ENCODE measurements around the gene RGS19. TPM values are rescaled to one million over a fixed set of nuclear protein-coding genes. Genes with fewer than 3 reads are reported as not detected.

Gene RGS19
- total RNA-seq, 1 donor from 2014 or later = 2.0 TPM

DNA sequence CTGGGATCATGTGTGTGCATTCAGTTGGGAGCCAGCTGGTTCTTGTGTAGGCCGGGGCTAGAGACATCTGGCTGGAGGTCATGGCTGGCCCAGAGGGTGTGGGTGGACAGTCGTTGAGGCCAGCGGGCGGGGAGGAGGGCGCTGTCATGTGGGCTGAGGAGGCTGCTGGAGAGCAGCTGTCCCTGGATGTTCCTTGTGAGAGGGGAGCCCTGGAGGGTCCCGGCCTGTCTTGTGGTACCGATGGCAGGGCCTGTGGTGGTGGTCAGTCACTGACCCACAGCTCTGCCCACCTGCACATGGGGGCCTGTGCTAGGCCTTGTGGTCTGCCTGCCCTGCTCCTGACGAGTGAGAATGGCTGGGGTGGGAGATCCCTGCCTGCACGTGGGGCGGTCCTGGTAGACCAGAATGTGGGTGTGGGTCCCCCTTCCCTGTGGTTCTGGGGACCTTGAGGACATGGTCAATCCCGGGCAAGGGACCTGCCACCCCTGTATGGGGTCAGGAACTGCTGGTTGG lies 45.3 kb downstream of the RGS19 start:
- H3K27me3 ChIP-seq = peaks cover 30% of the 10 kb centered on the region
- H3K27me3 Mint-ChIP-seq (ENCODE audit: insufficient read depth, low read depth) = peaks cover 18% of the 10 kb centered on the region
- peaks cover 27% of the 10 kb centered on the region for H3K4me1 ChIP-seq
- TF ChIP-seq, protein P1, sequence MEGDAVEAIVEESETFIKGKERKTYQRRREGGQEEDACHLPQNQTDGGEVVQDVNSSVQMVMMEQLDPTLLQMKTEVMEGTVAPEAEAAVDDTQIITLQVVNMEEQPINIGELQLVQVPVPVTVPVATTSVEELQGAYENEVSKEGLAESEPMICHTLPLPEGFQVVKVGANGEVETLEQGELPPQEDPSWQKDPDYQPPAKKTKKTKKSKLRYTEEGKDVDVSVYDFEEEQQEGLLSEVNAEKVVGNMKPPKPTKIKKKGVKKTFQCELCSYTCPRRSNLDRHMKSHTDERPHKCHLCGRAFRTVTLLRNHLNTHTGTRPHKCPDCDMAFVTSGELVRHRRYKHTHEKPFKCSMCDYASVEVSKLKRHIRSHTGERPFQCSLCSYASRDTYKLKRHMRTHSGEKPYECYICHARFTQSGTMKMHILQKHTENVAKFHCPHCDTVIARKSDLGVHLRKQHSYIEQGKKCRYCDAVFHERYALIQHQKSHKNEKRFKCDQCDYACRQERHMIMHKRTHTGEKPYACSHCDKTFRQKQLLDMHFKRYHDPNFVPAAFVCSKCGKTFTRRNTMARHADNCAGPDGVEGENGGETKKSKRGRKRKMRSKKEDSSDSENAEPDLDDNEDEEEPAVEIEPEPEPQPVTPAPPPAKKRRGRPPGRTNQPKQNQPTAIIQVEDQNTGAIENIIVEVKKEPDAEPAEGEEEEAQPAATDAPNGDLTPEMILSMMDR (IDR thresholded peaks at IDR 0.05) = no peak
- TF ChIP-seq EZH2 (IDR thresholded peaks at IDR 0.05) (no peak), EZH2phosphoT487 (IDR thresholded peaks at IDR 0.05) (no peak)
- no peak for DNase-seq (ENCODE audit: low spot score)
- H3K9me3 ChIP-seq (ENCODE audit: low read depth) = no peaks in the 10 kb centered on the region
- H2AFZ ChIP-seq (replicated peaks) = no peak overlapping the region
- peaks cover 9% of the 10 kb centered on the region for H3K36me3 Mint-ChIP-seq
- H3K4me1 Mint-ChIP-seq = peaks cover 12% of the 10 kb centered on the region
- no peaks in the 10 kb centered on the region for H3K79me2 ChIP-seq (ENCODE audit: low read depth)
- H3K9ac ChIP-seq = no peak overlapping the region
- no peak overlapping the region for H3K4me2 ChIP-seq
- peak overlapping the region; percentile 60 for H3K4me3 Mint-ChIP-seq
- H3K36me3 ChIP-seq = no peaks in the 10 kb centered on the region
- no peak overlapping the region for H3K4me3 ChIP-seq
- no peak overlapping the region for H3K27ac ChIP-seq
- H4K20me1 ChIP-seq (ENCODE audit: low read depth) = peaks cover 36% of the 10 kb centered on the region
- H3K9me3 Mint-ChIP-seq = no peaks in the 10 kb centered on the region
- peaks cover 15% of the 10 kb centered on the region for H3F3A ChIP-seq (ENCODE audit: low read depth)
- H3K27ac Mint-ChIP-seq = no peak overlapping the region

DNA sequence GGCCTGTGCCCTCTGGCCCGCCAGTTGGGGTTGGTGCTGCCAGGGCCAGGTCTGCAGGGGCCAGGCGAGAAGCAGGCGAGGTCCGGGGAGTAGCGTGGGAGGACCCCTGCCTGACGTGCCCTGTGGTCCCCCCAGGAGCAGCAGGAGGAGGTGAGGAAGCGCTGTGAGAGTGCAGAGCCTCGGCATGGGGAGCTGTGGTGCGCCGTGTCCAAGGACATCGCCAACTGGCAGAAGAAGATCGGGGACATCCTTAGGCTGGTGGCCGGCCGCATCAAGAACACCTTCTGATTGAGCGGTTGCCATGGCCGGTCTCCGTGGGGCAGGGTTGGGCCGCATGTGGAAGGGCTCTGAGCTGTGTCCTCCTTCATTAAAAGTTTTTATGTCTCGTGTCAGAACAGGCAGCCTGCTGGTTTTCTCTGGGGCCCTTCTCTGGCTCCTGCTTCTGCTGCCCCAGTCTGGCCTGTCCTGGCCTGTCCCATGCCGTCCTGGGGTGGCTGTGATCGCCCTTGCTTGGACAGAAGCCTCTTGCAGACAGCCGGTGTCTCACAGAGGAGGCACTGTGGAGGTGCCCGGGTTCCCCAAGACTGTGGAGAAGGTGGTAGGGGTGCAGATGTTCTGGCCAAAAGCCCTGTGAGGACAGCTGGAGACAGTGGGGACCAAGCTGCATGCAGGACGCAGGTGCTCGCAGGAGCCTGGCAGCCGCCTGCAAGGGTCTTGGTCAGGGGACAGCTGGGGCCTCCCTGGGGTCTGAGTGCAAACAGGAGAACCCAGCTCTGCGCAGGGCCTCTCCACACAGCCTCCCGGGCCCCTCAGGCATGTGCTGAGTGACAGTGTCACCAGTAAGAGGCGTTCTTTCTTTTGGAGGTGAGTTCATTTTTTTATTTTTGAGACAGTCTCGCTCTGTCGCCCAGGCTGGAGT lies 46.4 kb downstream of the RGS19 start:
- Histone ChIP-seq H3K79me2 (ENCODE audit: low read depth) (no peaks in the 10 kb centered on the region), H4K20me1 (ENCODE audit: low read depth) (peaks cover 31% of the 10 kb centered on the region), H3F3A (ENCODE audit: low read depth) (peaks cover 11% of the 10 kb centered on the region), H3K4me3 (no peak overlapping the region), H3K9me3 (ENCODE audit: low read depth) (no peaks in the 10 kb centered on the region), H3K4me2 (no peak overlapping the region), H3K9ac (no peak overlapping the region), H3K27ac (no peak overlapping the region), H3K4me1 (peaks cover 19% of the 10 kb centered on the region), H2AFZ (replicated peaks) (no peak overlapping the region), H3K27me3 (peaks cover 19% of the 10 kb centered on the region), H3K36me3 (no peaks in the 10 kb centered on the region)
- H3K27me3 Mint-ChIP-seq (ENCODE audit: insufficient read depth, low read depth) = peaks cover 18% of the 10 kb centered on the region
- DNase-seq (ENCODE audit: low spot score) = no peak
- H3K36me3 Mint-ChIP-seq = peaks cover 11% of the 10 kb centered on the region
- H3K4me3 Mint-ChIP-seq = no peak overlapping the region
- H3K9me3 Mint-ChIP-seq = no peaks in the 10 kb centered on the region
- no peak overlapping the region for H3K27ac Mint-ChIP-seq
- peaks cover 12% of the 10 kb centered on the region for H3K4me1 Mint-ChIP-seq
- no peak for TF ChIP-seq EZH2 (IDR thresholded peaks at IDR 0.05)
- TF ChIP-seq, protein P1 (IDR thresholded peaks at IDR 0.05) = no peak
- no peak for TF ChIP-seq EZH2phosphoT487 (IDR thresholded peaks at IDR 0.05)

DNA sequence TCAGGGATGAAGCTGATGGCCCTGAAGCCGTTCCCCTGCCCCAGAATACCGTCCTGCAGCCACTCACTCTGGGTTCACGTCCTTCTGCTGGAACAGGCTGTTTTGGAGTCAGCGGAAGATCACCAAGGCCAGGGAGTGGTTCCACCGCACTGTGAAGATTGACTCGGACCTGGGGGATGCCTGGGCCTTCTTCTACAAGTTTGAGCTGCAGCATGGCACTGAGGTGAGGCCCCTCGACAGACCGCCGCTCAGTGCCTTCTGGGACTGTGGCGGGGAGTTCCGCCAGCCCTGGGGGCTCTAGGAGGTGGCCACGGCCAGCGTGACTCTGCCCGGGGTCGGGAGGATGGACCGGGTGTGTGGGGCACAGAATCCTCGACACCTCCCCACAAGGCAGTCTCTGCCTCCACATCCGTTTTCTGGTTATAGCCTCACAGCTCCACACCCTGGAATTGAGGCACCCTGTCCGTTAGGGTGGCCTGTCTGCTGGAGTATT lies 47.5 kb downstream of the RGS19 start:
- H3K36me3 Mint-ChIP-seq = peaks cover 14% of the 10 kb centered on the region

More for the DNA sequence above, 47.5 kb downstream of the RGS19 start:
- peaks cover 8% of the 10 kb centered on the region for H3K27me3 ChIP-seq
- Mint-ChIP-seq H3K4me1 (peaks cover 10% of the 10 kb centered on the region), H3K4me3 (no peak overlapping the region), H3K9me3 (no peaks in the 10 kb centered on the region), H3K27me3 (ENCODE audit: insufficient read depth, low read depth) (peaks cover 10% of the 10 kb centered on the region), H3K27ac (no peak overlapping the region)
- H3K36me3 ChIP-seq = no peaks in the 10 kb centered on the region
- H3K4me3 ChIP-seq = no peak overlapping the region
- TF ChIP-seq EZH2phosphoT487 (IDR thresholded peaks at IDR 0.05) = no peak
- no peak for TF ChIP-seq EZH2 (IDR thresholded peaks at IDR 0.05)
- TF ChIP-seq, protein P1 (IDR thresholded peaks at IDR 0.05) = no peak
- no peak overlapping the region for H3K9ac ChIP-seq
- peaks cover 20% of the 10 kb centered on the region for H4K20me1 ChIP-seq (ENCODE audit: low read depth)
- H3K9me3 ChIP-seq (ENCODE audit: low read depth) = no peaks in the 10 kb centered on the region
- peaks cover 16% of the 10 kb centered on the region for H3K4me1 ChIP-seq
- H2AFZ ChIP-seq (replicated peaks) = no peak overlapping the region
- DNase-seq (ENCODE audit: low spot score) = no peak
- H3K4me2 ChIP-seq = no peak overlapping the region
- no peaks in the 10 kb centered on the region for H3K79me2 ChIP-seq (ENCODE audit: low read depth)
- H3F3A ChIP-seq (ENCODE audit: low read depth) = peaks cover 8% of the 10 kb centered on the region
- no peak overlapping the region for H3K27ac ChIP-seq
